Endothelial cell (in vitro differentiated cells): Measurements from ENCODE around the gene ADAM22. TPM values are rescaled to one million over a fixed set of nuclear protein-coding genes. Genes with fewer than 3 reads are reported as not detected.

Source experiments
- DNase-seq: peaks from one replicate; pipeline ENCODE4 v3.0.0; 2021; ENCODE audit warnings: low spot score
- H3K27ac Mint-ChIP-seq: one replicate; pipeline ENCODE4 v1.8.0; 2021; ENCODE audit warnings: mixed read lengths, inconsistent platforms; ENCODE audit not compliant: unreplicated experiment
- H3K27me3 Mint-ChIP-seq: one replicate; pipeline ENCODE4 v1.8.0; 2021; ENCODE audit warnings: mild to moderate bottlenecking, moderate library complexity, mixed read lengths, inconsistent platforms; ENCODE audit not compliant: unreplicated experiment
- H3K36me3 Mint-ChIP-seq: one replicate; pipeline ENCODE4 v1.8.0; 2021; ENCODE audit warnings: mild to moderate bottlenecking, low read depth, mixed read lengths, inconsistent platforms; ENCODE audit not compliant: unreplicated experiment
- H3K4me1 Mint-ChIP-seq: one replicate; pipeline ENCODE4 v1.8.0; 2021; ENCODE audit warnings: mild to moderate bottlenecking, mixed read lengths, inconsistent platforms; ENCODE audit not compliant: unreplicated experiment
- H3K4me3 Mint-ChIP-seq: one replicate; pipeline ENCODE4 v1.8.0; 2021; ENCODE audit warnings: mild to moderate bottlenecking, mixed read lengths, inconsistent platforms; ENCODE audit not compliant: unreplicated experiment
- H3K9me3 Mint-ChIP-seq: one replicate; pipeline ENCODE4 v1.8.0; 2021; ENCODE audit warnings: mixed read lengths, inconsistent platforms; ENCODE audit not compliant: unreplicated experiment
- CTCF ChIP-seq: fragments of 200-600 bp; sonication (generic); IDR thresholded peaks from one replicate; pipeline ENCODE4 v1.5.0; 2021; ENCODE audit warnings: antibody characterized with exemption; ENCODE audit not compliant: unreplicated experiment
- total RNA-seq: library from RNA; stranded (reverse); fragmentation: NEBNext Ultra II Directional; extraction: Animal tissue kit (Norgen Biotek cat#: 25700); gene quantifications from one replicate; pipeline ENCODE4 v1.2.1, GENCODE V29; 2021; ENCODE audit not compliant: unreplicated experiment

ADAM22 gene
- total RNA-seq, 1 donor from 2014 or later: 14.6 TPM

GRCh38 chr7:88219781-88220747 is 286.0 kb downstream of the ADAM22 start, which contains the start of gene SRI:
SRI (minus strand) TSS chr7:88220038; CDS start chr7:88220026, 12 bp downstream.
- Mint-ChIP-seq H3K4me1 (peaks cover 17% of the 10 kb centered on the region), H3K27me3 (peaks cover 2% of the 10 kb centered on the region), H3K9me3 (no peaks in the 10 kb centered on the region), H3K4me3 (peak within 1 kb of the TSS; percentile 93), H3K27ac (peak within 1 kb of the TSS; percentile 97), H3K36me3 (peaks cover 4% of the 10 kb centered on the region)
- peak; percentile 96 for DNase-seq
- peak; percentile 98 for TF ChIP-seq CTCF

- H3K27ac Mint-ChIP-seq: no peak overlapping the region
- peaks cover 2% of the 10 kb centered on the region for H3K27me3 Mint-ChIP-seq
- TF ChIP-seq CTCF: no peak
- DNase-seq: no peak
- peaks cover 11% of the 10 kb centered on the region for H3K4me1 Mint-ChIP-seq
- no peaks in the 10 kb centered on the region for H3K9me3 Mint-ChIP-seq
- H3K4me3 Mint-ChIP-seq: no peak overlapping the region
- H3K36me3 Mint-ChIP-seq: no peaks in the 10 kb centered on the region
Measured at GRCh38 chr7:88223265-88223664, 289.2 kb downstream of the ADAM22 start.

GRCh38 chr7:88224601-88225275 is 290.7 kb downstream of the ADAM22 start:
- H3K9me3 Mint-ChIP-seq: no peaks in the 10 kb centered on the region

GRCh38 chr7:88226201-88226600 is 292.1 kb downstream of the ADAM22 start:
- Mint-ChIP-seq H3K36me3 (no peaks in the 10 kb centered on the region), H3K27me3 (no peaks in the 10 kb centered on the region), H3K4me1 (peaks cover under 1% of the 10 kb centered on the region), H3K4me3 (no peak overlapping the region), H3K9me3 (no peaks in the 10 kb centered on the region), H3K27ac (no peak overlapping the region)
- no peak for DNase-seq
- no peak for TF ChIP-seq CTCF

More at GRCh38 chr7:88224601-88225275, 290.7 kb downstream of the ADAM22 start:
- no peak for DNase-seq
- no peaks in the 10 kb centered on the region for H3K36me3 Mint-ChIP-seq
- H3K27me3 Mint-ChIP-seq: no peaks in the 10 kb centered on the region
- peaks cover 6% of the 10 kb centered on the region for H3K4me1 Mint-ChIP-seq
- TF ChIP-seq CTCF: no peak
- no peak overlapping the region for H3K27ac Mint-ChIP-seq
- no peak overlapping the region for H3K4me3 Mint-ChIP-seq
